Neural progenitor cell (in vitro differentiated cells): ENCODE measurements around the gene ZDHHC14. TPM values are rescaled to one million over a fixed set of nuclear protein-coding genes. Genes with fewer than 3 reads are reported as not detected.
A peak's percentile ranks its signal among the peaks of the same experiment; 100 is the strongest.

Experiments used
- DNase-seq: peaks from one replicate; pipeline ENCODE4 v3.0.0-alpha.2; 2016; ENCODE audit warnings: low spot score
- H2AFZ ChIP-seq: fragments of 200-600 bp; sonication (generic); replicated peaks from 2 replicates; pipeline ENCODE4 v1.6.1; 2016; ENCODE audit warnings: antibody characterized with exemption
- H3F3A ChIP-seq: fragments of 200-600 bp; sonication (generic); 2 replicates; pipeline ENCODE4 v1.6.1; 2016; ENCODE audit warnings: antibody characterized with exemption, low read depth
- H3K27ac ChIP-seq: fragments of 200-600 bp; sonication (generic); 2 replicates; pipeline ENCODE4 v1.5.1; 2016; ENCODE audit warnings: mild to moderate bottlenecking
- H3K27me3 ChIP-seq: fragments of 200-600 bp; sonication (generic); 2 replicates; pipeline ENCODE4 v1.6.1; 2016; ENCODE audit warnings: mild to moderate bottlenecking, moderate library complexity
- H3K36me3 ChIP-seq: fragments of 200-600 bp; sonication (generic); 2 replicates; pipeline ENCODE4 v1.5.1; 2016
- H3K4me1 ChIP-seq: fragments of 200-600 bp; sonication (generic); 2 replicates; pipeline ENCODE4 v1.6.1; 2016; ENCODE audit warnings: mixed run types
- H3K4me2 ChIP-seq: fragments of 200-600 bp; sonication (generic); 2 replicates; pipeline ENCODE4 v1.6.1; 2016
- H3K4me3 ChIP-seq: fragments of 200-600 bp; sonication (generic); 2 replicates; pipeline ENCODE4 v1.5.1; 2016
- H3K79me2 ChIP-seq: fragments of 200-600 bp; sonication (generic); 2 replicates; pipeline ENCODE4 v1.6.1; 2016; ENCODE audit warnings: low read depth
- H3K9ac ChIP-seq: fragments of 200-600 bp; sonication (generic); 2 replicates; pipeline ENCODE4 v1.6.1; 2016
- H3K9me3 ChIP-seq: fragments of 200-600 bp; sonication (generic); 2 replicates; pipeline ENCODE4 v1.5.1; 2016; ENCODE audit warnings: low read depth
- H4K20me1 ChIP-seq: fragments of 200-600 bp; sonication (generic); 2 replicates; pipeline ENCODE4 v1.6.1; 2016; ENCODE audit warnings: low read depth
- H3K27ac Mint-ChIP-seq: 3 replicates; pipeline ENCODE4 v1.8.0; 2021; ENCODE audit warnings: mixed read lengths
- H3K27me3 Mint-ChIP-seq: 2 replicates; pipeline ENCODE4 v1.8.0; 2022; ENCODE audit warnings: low read depth, mild to moderate bottlenecking, inconsistent platforms, moderate library complexity, mixed read lengths; ENCODE audit not compliant: insufficient read depth
- H3K36me3 Mint-ChIP-seq: 3 replicates; pipeline ENCODE4 v1.8.0; 2021; ENCODE audit warnings: mixed read lengths
- H3K4me1 Mint-ChIP-seq: 3 replicates; pipeline ENCODE4 v1.8.0; 2021; ENCODE audit warnings: mixed read lengths
- H3K4me3 Mint-ChIP-seq: 3 replicates; pipeline ENCODE4 v1.8.0; 2021; ENCODE audit warnings: mild to moderate bottlenecking, moderate library complexity, mixed read lengths
- H3K9me3 Mint-ChIP-seq: 3 replicates; pipeline ENCODE4 v1.8.0; 2020; ENCODE audit warnings: mixed read lengths
- CTCF ChIP-seq: fragments of 200-600 bp; sonication (generic); IDR thresholded peaks from 2 replicates; pipeline ENCODE4 v1.5.1; 2017; ENCODE audit warnings: antibody characterized with exemption, mild to moderate bottlenecking
- EZH2 ChIP-seq: fragments of 200-600 bp; sonication (generic); IDR thresholded peaks from 2 replicates; pipeline ENCODE4 v1.6.1; 2017; ENCODE audit warnings: antibody characterized with exemption, mild to moderate bottlenecking, moderate library complexity
- EZH2phosphoT487 ChIP-seq: fragments of 200-600 bp; sonication (generic); IDR thresholded peaks from 2 replicates; pipeline ENCODE4 v1.6.1; 2017; ENCODE audit warnings: antibody characterized with exemption
- total RNA-seq: library from RNA; depleted of rRNA; stranded (reverse); fragments of >200 nt; gene quantifications from 2 replicates; pipeline ENCODE4 v1.2.3, GENCODE V29; 2015; ENCODE audit warnings: low replicate concordance

The ZDHHC14 gene
- total RNA-seq, 1 donor from 2014 or later, result 14.5 TPM

DNA sequence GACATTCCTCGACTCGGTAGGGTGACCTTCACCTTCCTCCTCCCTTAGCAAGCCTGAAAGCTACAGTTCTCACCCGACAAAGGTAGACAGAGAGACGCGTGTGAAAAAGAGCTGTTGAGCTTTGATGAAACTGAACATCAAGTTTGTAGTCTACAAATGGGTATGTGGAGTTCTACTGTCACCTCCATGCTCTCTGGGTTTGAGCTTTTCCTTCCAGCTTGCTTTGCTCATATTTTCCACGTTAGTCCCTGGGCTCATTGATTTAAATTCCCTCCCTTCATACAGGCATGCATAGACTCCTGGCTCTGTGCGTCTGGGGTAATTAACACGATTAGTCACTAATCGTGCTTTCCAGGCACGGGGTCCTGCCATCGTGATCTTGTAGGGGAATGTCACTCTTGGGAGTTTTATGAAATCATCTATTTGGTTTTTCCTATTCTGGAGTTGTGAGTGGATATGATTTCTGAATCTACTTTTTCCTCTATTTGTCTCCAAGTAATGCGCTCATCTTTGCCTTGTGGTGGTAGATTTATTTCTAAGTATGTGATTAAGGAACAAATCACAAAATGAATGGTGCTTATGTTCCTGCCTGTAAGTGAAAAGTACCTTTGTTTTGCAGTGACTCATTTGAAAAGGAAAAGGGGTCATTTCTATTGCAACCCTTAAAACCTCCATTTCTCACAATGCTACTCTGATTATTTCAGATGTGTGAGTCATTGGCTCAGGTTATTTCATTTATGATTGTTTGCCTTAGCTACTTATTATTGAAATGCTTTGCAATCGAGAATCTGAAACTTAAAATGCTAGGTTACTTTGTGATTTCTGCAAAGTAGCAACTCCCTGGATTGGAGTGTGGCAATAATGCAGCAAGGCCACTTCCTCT lies 154.6 kb downstream of the ZDHHC14 start:
- H3K36me3 Mint-ChIP-seq, result no peaks in the 10 kb centered on the region
- H3K9ac ChIP-seq, result no peak overlapping the region
- H3K4me2 ChIP-seq, result peak overlapping the region; percentile 28
- H3K36me3 ChIP-seq, result no peaks in the 10 kb centered on the region
- no peak for DNase-seq
- TF ChIP-seq EZH2phosphoT487, result no peak
- TF ChIP-seq CTCF, result no peak
- TF ChIP-seq EZH2, result no peak
- H2AFZ ChIP-seq, result no peak overlapping the region
- H3K4me1 ChIP-seq, result peaks cover 50% of the 10 kb centered on the region
- no peak overlapping the region for H3K27ac Mint-ChIP-seq
- H3K4me3 Mint-ChIP-seq, result peak overlapping the region; percentile 7
- peaks cover 2% of the 10 kb centered on the region for H3K27me3 Mint-ChIP-seq
- H3K27ac ChIP-seq, result no peak overlapping the region
- no peaks in the 10 kb centered on the region for H3K79me2 ChIP-seq
- H3K4me1 Mint-ChIP-seq, result peaks cover 54% of the 10 kb centered on the region
- no peaks in the 10 kb centered on the region for H3K9me3 ChIP-seq
- peaks cover 17% of the 10 kb centered on the region for H3F3A ChIP-seq
- no peaks in the 10 kb centered on the region for H3K27me3 ChIP-seq
- no peaks in the 10 kb centered on the region for H4K20me1 ChIP-seq
- no peak overlapping the region for H3K4me3 ChIP-seq
- H3K9me3 Mint-ChIP-seq, result no peaks in the 10 kb centered on the region

DNA sequence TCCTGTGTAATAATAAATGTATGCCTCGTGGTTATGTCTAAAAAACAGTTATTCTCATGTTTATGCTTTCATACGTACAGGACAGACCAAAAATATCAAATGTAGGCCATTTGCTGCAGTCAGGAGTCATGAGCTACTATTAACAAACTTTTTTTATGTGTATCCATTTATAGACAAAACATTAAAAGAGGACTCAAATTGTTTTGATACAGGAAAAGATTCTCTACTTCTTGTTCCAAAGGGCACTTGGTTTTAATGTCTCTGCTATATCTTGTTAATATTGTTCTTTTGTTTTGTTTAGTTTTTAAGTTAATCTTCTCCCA lies 155.2 kb downstream of the ZDHHC14 start:
- H3K9me3 Mint-ChIP-seq, result no peaks in the 10 kb centered on the region
- no peaks in the 10 kb centered on the region for H3K36me3 Mint-ChIP-seq
- Histone ChIP-seq H3K4me1 (peaks cover 44% of the 10 kb centered on the region), H3K27ac (no peak overlapping the region), H4K20me1 (no peaks in the 10 kb centered on the region), H3K4me3 (no peak overlapping the region), H3F3A (peaks cover 14% of the 10 kb centered on the region), H3K9me3 (no peaks in the 10 kb centered on the region), H2AFZ (no peak overlapping the region), H3K27me3 (no peaks in the 10 kb centered on the region), H3K4me2 (no peak overlapping the region), H3K36me3 (no peaks in the 10 kb centered on the region), H3K9ac (no peak overlapping the region), H3K79me2 (no peaks in the 10 kb centered on the region)
- TF ChIP-seq CTCF (no peak), EZH2phosphoT487 (no peak), EZH2 (no peak)
- no peak overlapping the region for H3K4me3 Mint-ChIP-seq
- no peak overlapping the region for H3K27ac Mint-ChIP-seq
- peaks cover 49% of the 10 kb centered on the region for H3K4me1 Mint-ChIP-seq
- H3K27me3 Mint-ChIP-seq, result peaks cover 2% of the 10 kb centered on the region
- no peak for DNase-seq

- no peak overlapping the region for H3K27ac ChIP-seq
- H4K20me1 ChIP-seq, result no peaks in the 10 kb centered on the region
- no peak overlapping the region for H3K9ac ChIP-seq
- H2AFZ ChIP-seq, result no peak overlapping the region
- Mint-ChIP-seq H3K4me3 (no peak overlapping the region), H3K36me3 (peaks cover 1% of the 10 kb centered on the region), H3K9me3 (no peaks in the 10 kb centered on the region), H3K27ac (no peak overlapping the region), H3K4me1 (peaks cover 41% of the 10 kb centered on the region), H3K27me3 (peaks cover 4% of the 10 kb centered on the region)
- no peaks in the 10 kb centered on the region for H3K79me2 ChIP-seq
- TF ChIP-seq CTCF, result no peak
- no peak for TF ChIP-seq EZH2
- TF ChIP-seq EZH2phosphoT487, result no peak
- H3K9me3 ChIP-seq, result no peaks in the 10 kb centered on the region
- no peaks in the 10 kb centered on the region for H3K27me3 ChIP-seq
- H3K4me3 ChIP-seq, result no peak overlapping the region
- H3K4me2 ChIP-seq, result no peak overlapping the region
- H3F3A ChIP-seq, result peaks cover 14% of the 10 kb centered on the region
- H3K36me3 ChIP-seq, result no peaks in the 10 kb centered on the region
- no peak for DNase-seq
- H3K4me1 ChIP-seq, result peaks cover 30% of the 10 kb centered on the region
These were observed 156.6 kb downstream of the ZDHHC14 start for GRCh38 chr6:157537556-157537955.
